Breast epithelium (tissue), 4 donors: ENCODE data around the gene PRKAR1B. TPM values are rescaled to one million over a fixed set of nuclear protein-coding genes. Genes with fewer than 3 reads are reported as not detected.

ENCODE experiments used
- DNase-seq, 2 donors: peaks; one replicate each; pipeline ENCODE4 v3.0.0-alpha.2; 2019; ENCODE audit warnings: low spot score in 2 of 2
- H3K27ac ChIP-seq, 2 donors: fragments of 200-600 bp; sonication (generic) in 1 of 2; one replicate each; pipeline ENCODE4 v1.5.1; 2016 to 2019; ENCODE audit warnings: mild to moderate bottlenecking in 1 of 2
- H3K27me3 ChIP-seq, 2 donors: fragments of 200-600 bp; sonication (generic) in 1 of 2; one replicate each; pipeline versions ENCODE4 v1.5.1 to v1.6.0; 2017 to 2019; ENCODE audit warnings: control low read depth in 1 of 2, mild to moderate bottlenecking in 1 of 2
- H3K36me3 ChIP-seq: fragments of 200-600 bp; one replicate; pipeline ENCODE4 v1.5.1; 2019
- H3K4me1 ChIP-seq, 2 donors: fragments of 200-600 bp; sonication (generic); one replicate each; pipeline ENCODE4 v1.5.1; 2016 to 2019; ENCODE audit warnings: control low read depth in 1 of 2
- H3K4me3 ChIP-seq, 3 donors: fragments of 200-600 bp; sonication (generic); 1 replicate in 2 of 3; 2 replicates in 1 of 3; pipeline ENCODE4 v1.5.1; 2016 to 2019; ENCODE audit warnings: mild to moderate bottlenecking in 3 of 3, moderate library complexity in 2 of 3
- H3K9me3 ChIP-seq, 2 donors: fragments of 200-600 bp; sonication (generic) in 1 of 2; one replicate each; pipeline ENCODE4 v1.5.1; 2016 to 2019; ENCODE audit warnings: control low read depth in 1 of 2
- CTCF ChIP-seq, 3 donors: fragments of 450-650 bp; IDR thresholded peaks; one replicate each; pipeline ENCODE4 v1.5.1; 2016 to 2017; ENCODE audit warnings: antibody characterized with exemption in 3 of 3, mild to moderate bottlenecking in 3 of 3, moderate library complexity in 3 of 3
- POLR2A ChIP-seq: fragments of 450-650 bp; IDR thresholded peaks from one replicate; pipeline ENCODE4 v1.6.1; 2016; ENCODE audit warnings: antibody characterized with exemption, mild to moderate bottlenecking, moderate library complexity
- POLR2AphosphoS5 ChIP-seq, 3 donors: sonication (generic); formaldehyde crosslinking; IDR thresholded peaks; one replicate each; pipeline ENCODE4 v1.6.1; 2017; ENCODE audit warnings: antibody characterized with exemption in 3 of 3
- intact Hi-C: fragments of 100-400 bp; cut with DNase I; formaldehyde crosslinking; loops from one replicate; pipeline ENCODE4 v1.15.1; 2023; ENCODE audit warnings: low total_unique reads
- total RNA-seq, 3 donors: library from RNA; depleted of rRNA; stranded (reverse); fragments of >200 nt; gene quantifications; one replicate each; pipeline ENCODE4 v1.1.0, GENCODE V29; 2016

Gene PRKAR1B
- total RNA-seq, 3 donors from 2014 or later, result 3.7 to 10.5 (median 7.9) TPM

DNA sequence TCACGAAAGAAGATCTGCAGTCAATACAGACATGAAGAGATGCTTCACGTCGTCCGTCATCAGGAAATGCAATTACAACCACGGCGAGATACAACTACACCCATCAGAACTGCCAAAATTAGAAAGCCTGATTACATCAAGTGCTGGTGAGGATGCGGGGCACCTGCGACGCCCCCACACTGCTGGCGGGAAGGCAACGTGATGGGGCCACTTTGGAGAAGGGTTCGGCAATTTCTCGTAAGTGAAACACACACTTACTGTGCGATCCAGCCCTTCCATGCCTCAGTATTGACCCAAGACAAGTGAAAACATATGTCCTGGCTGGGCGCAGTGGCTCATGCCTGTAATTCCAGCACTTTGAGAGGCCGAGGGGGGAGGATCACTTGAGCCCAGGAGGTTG is 181.6 kb downstream of the PRKAR1B start:
- peaks cover 0 to 4% of the 10 kb centered on the region in 2 donors for H3K9me3 ChIP-seq
- no peaks in the 10 kb centered on the region for H3K4me1 ChIP-seq
- no peak overlapping the region for H3K4me3 ChIP-seq
- no peaks in the 10 kb centered on the region for H3K36me3 ChIP-seq
- no peaks in the 10 kb centered on the region for H3K27me3 ChIP-seq
- intact Hi-C loops, result no loop called here
- DNase-seq, result no peak
- TF ChIP-seq POLR2A (no peak), POLR2AphosphoS5 (IDR thresholded peaks at IDR 0.05) (no peak), CTCF (IDR thresholded peaks at IDR 0.05) (no peak)
- H3K27ac ChIP-seq, result no peak overlapping the region

DNA sequence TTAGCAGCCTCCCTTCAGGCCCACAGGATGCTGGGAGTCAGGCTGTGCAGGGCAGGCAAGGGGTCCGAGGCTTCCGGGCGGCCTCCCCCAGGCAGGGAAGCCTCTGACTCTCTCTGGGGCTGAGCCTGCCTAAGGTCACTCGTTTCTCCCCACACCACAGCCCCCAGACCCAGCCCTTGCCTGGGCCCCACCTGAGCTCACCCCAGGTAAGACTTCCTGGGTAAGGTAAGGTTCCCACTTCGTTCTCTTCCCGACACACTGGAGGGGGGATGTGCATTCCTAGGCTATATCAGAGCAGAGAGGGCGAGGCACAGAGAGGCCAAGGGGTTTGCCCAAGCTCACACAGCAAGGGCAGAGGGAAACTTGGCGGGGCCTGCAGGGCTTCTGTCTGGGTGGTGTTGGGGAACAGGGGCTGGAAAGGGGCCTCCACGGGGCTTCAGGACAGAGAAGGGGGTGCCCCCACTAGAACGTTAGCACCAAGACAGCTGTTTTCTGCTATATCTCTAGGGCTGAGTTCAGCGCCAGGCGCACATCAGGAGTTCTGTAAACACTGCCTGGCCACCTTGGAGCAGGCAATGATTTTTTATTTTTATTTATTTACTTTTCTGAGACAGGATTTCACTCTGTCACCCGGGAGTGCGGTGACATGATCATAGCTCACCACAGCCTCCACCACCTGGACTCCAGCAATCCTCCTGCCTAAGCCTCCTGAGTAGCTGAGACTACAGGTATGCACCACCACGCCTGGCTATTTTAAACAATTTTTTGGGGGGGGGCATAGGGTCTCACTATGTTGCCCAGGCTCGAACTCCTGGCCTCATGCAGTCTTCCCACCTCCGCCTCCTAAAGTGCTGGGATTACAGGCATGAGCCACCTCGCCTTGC is 182.5 kb downstream of the PRKAR1B start:
- Histone ChIP-seq H3K4me1 (no peaks in the 10 kb centered on the region), H3K4me3 (no peak overlapping the region), H3K27me3 (no peaks in the 10 kb centered on the region), H3K9me3 (peaks cover 0 to 4% of the 10 kb centered on the region in 2 donors), H3K27ac (no peak overlapping the region), H3K36me3 (no peaks in the 10 kb centered on the region)
- intact Hi-C loops, result no loop called here
- no peak for DNase-seq
- TF ChIP-seq POLR2AphosphoS5 (IDR thresholded peaks at IDR 0.05), result no peak
- no peak for TF ChIP-seq POLR2A
- TF ChIP-seq CTCF (IDR thresholded peaks at IDR 0.05), result no peak

- H3K4me3 ChIP-seq, result no peak overlapping the region
- H3K27ac ChIP-seq, result peak overlapping the region in 1 of 2 donors; percentile 3
- H3K9me3 ChIP-seq, result peaks cover 0 to 4% of the 10 kb centered on the region in 2 donors
- H3K27me3 ChIP-seq, result no peaks in the 10 kb centered on the region
- no peak for DNase-seq
- intact Hi-C loops, result no loop called here
- no peaks in the 10 kb centered on the region for H3K36me3 ChIP-seq
- H3K4me1 ChIP-seq, result peaks cover 0 to 4% of the 10 kb centered on the region in 2 donors
- TF ChIP-seq CTCF (IDR thresholded peaks at IDR 0.05) (no peak), POLR2AphosphoS5 (IDR thresholded peaks at IDR 0.05) (no peak), POLR2A (no peak)
These were observed 183.4 kb downstream of the PRKAR1B start for GRCh38 chr7:543501-544337.

GRCh38 chr7:542713-543500 is 184.2 kb downstream of the PRKAR1B start:
- intact Hi-C loops, result no loop called here
- Histone ChIP-seq H3K27me3 (no peaks in the 10 kb centered on the region), H3K4me1 (peaks cover 0 to 4% of the 10 kb centered on the region in 2 donors), H3K9me3 (peaks cover 0 to 4% of the 10 kb centered on the region in 2 donors), H3K36me3 (no peaks in the 10 kb centered on the region), H3K27ac (peak overlapping the region in 1 of 2 donors; percentile 3), H3K4me3 (no peak overlapping the region)
- no peak for TF ChIP-seq CTCF (IDR thresholded peaks at IDR 0.05)
- TF ChIP-seq POLR2AphosphoS5 (IDR thresholded peaks at IDR 0.05), result no peak
- no peak for TF ChIP-seq POLR2A
- no peak for DNase-seq
